Upper lobe of left lung (tissue), 6 donors: Measurements from ENCODE around the gene INTU. TPM values are rescaled to one million over a fixed set of nuclear protein-coding genes. Genes with fewer than 3 reads are reported as not detected.
A peak's percentile ranks its signal among the peaks of the same experiment; 100 is the strongest.
"Not testable (repeated sequence)": the region's sequence is repeated elsewhere in the genome, so short reads cannot be mapped to it uniquely, and the experiment has no call there.

Experiments used
- ATAC-seq, 2 donors: fragments of 200-7000 bp; cut with Tn5 transposase; one replicate each; pipeline ENCODE4 v1.9.1; 2022; ENCODE audit warnings: mild to moderate bottlenecking in 2 of 2, moderate library complexity in 2 of 2; ENCODE audit not compliant: low FRiP score in 2 of 2
- DNase-seq, 2 donors: peaks; one replicate each; pipeline ENCODE4 v3.0.0-alpha.2; 2019 to 2020
- H3K27ac ChIP-seq, 4 donors: fragments of 200-600 bp; sonication (generic); one replicate each; pipeline ENCODE4 v1.5.1; 2016 to 2019
- H3K27me3 ChIP-seq, 4 donors: fragments of 200-600 bp; sonication (generic); one replicate each; pipeline ENCODE4 v1.5.1; 2017 to 2019
- H3K36me3 ChIP-seq, 4 donors: fragments of 200-600 bp; sonication (generic); one replicate each; pipeline ENCODE4 v1.5.1; 2016 to 2019
- H3K4me1 ChIP-seq, 4 donors: fragments of 200-600 bp; sonication (generic); one replicate each; pipeline ENCODE4 v1.5.1; 2018 to 2019
- H3K4me3 ChIP-seq, 4 donors: fragments of 200-600 bp; sonication (generic); one replicate each; pipeline ENCODE4 v1.5.1; 2017 to 2019; ENCODE audit warnings: mild to moderate bottlenecking in 2 of 4, moderate library complexity in 1 of 4
- H3K9me3 ChIP-seq, 4 donors: fragments of 200-600 bp; sonication (generic); one replicate each; pipeline ENCODE4 v1.5.1; 2018 to 2019
- CTCF ChIP-seq, 6 experiments: fragments of 450-650 bp in 4 of 6; fragments of 200-600 bp in 2 of 6; sonication (generic) in 2 of 6; IDR thresholded peaks; one replicate each; pipeline ENCODE4 v1.5.1; 2016 to 2019; ENCODE audit warnings: antibody characterized with exemption in 6 of 6
- EP300 ChIP-seq, 4 donors: sonication (generic); formaldehyde crosslinking; IDR thresholded peaks; one replicate each; pipeline ENCODE4 v1.5.1; 2017; ENCODE audit warnings: antibody characterized with exemption in 4 of 4, control low read depth in 2 of 4
- POLR2A ChIP-seq, 4 donors: fragments of 450-650 bp; IDR thresholded peaks; one replicate each; pipeline ENCODE4 v1.5.1; 2016 to 2017; ENCODE audit warnings: antibody characterized with exemption in 4 of 4, mild to moderate bottlenecking in 2 of 4
- POLR2AphosphoS5 ChIP-seq, 2 donors: sonication (generic); formaldehyde crosslinking; IDR thresholded peaks; one replicate each; pipeline ENCODE4 v1.5.1; 2017; ENCODE audit warnings: antibody characterized with exemption in 2 of 2
- WGBS, 2 donors: methylation state at CpG; one replicate each; pipeline ENCODE4 v1.1.5; 2017 to 2018; 5-methylcytosine and 5-hydroxymethylcytosine counted together
- total RNA-seq, 6 donors: library from RNA; depleted of rRNA in 4 of 6; stranded (reverse); fragments of >200 nt in 4 of 6; gene quantifications; one replicate each; pipeline versions ENCODE4 v1.1.0 to v1.2.1, GENCODE V29; 2016 to 2021
- donor health status: DM: no; HTN: no; CAD: no; lungs with moderate emphysema.
- donor health status: DM: no; HTN: yes; CAD: no; lungs with severe emphysema.

Gene INTU
- total RNA-seq, 6 donors from 2014 or later: 5.1 to 16.8 (median 9.9) TPM

- H3K4me3 ChIP-seq: no peak overlapping the region
- no peaks in the 10 kb centered on the region for H3K9me3 ChIP-seq
- peaks cover 4 to 30% (median 13%) of the 10 kb centered on the region in 4 donors for H3K4me1 ChIP-seq
- H3K27me3 ChIP-seq: no peaks in the 10 kb centered on the region
- no peaks in the 10 kb centered on the region for H3K36me3 ChIP-seq
- 75 to 82% methylated on average over 3 of the region's 3 CpGs for WGBS, 2 donors
- TF ChIP-seq EP300 (IDR thresholded peaks at IDR 0.05) (no peak), CTCF (IDR thresholded peaks at IDR 0.05) (no peak), POLR2A (IDR thresholded peaks at IDR 0.05) (no peak), POLR2AphosphoS5 (IDR thresholded peaks at IDR 0.05) (no peak)
- H3K27ac ChIP-seq: no peak overlapping the region
- DNase-seq: no peak
- ATAC-seq: no peak
Observed at GRCh38 chr4:127634181-127634580, 1.4 kb downstream of the INTU start.

- H3K27ac ChIP-seq: no peak overlapping the region
- H3K4me3 ChIP-seq: no peak overlapping the region
- DNase-seq: no peak
- H3K36me3 ChIP-seq: peaks cover 0 to 7% (median 0%) of the 10 kb centered on the region in 4 donors
- no peaks in the 10 kb centered on the region for H3K9me3 ChIP-seq
- no peaks in the 10 kb centered on the region for H3K4me1 ChIP-seq
- no peaks in the 10 kb centered on the region for H3K27me3 ChIP-seq
- ATAC-seq: peak in 1 of 2 donors; percentile 68
- WGBS, 2 donors: 80 to 84% methylated on average over 4 of the region's 4 CpGs
- TF ChIP-seq POLR2A (IDR thresholded peaks at IDR 0.05): no peak
- TF ChIP-seq EP300 (IDR thresholded peaks at IDR 0.05): no peak
- no peak for TF ChIP-seq CTCF (IDR thresholded peaks at IDR 0.05)
- no peak for TF ChIP-seq POLR2AphosphoS5 (IDR thresholded peaks at IDR 0.05)
Observed at GRCh38 chr4:127641524-127641923, 8.8 kb downstream of the INTU start.

GRCh38 chr4:127642169-127642568 is 9.4 kb downstream of the INTU start:
- Histone ChIP-seq H3K36me3 (peaks cover 0 to 7% (median 0%) of the 10 kb centered on the region in 4 donors), H3K4me1 (no peaks in the 10 kb centered on the region), H3K9me3 (no peaks in the 10 kb centered on the region), H3K27ac (no peak overlapping the region), H3K27me3 (no peaks in the 10 kb centered on the region), H3K4me3 (no peak overlapping the region)
- no peak for ATAC-seq
- no peak for DNase-seq
- TF ChIP-seq POLR2A (IDR thresholded peaks at IDR 0.05) (no peak), EP300 (IDR thresholded peaks at IDR 0.05) (no peak), POLR2AphosphoS5 (IDR thresholded peaks at IDR 0.05) (no peak), CTCF (IDR thresholded peaks at IDR 0.05) (no peak)

GRCh38 chr4:127643791-127644190 is 11.0 kb downstream of the INTU start:
- no peak overlapping the region for H3K27ac ChIP-seq
- no peak for ATAC-seq
- WGBS, 2 donors: 85 to 86% methylated on average over 4 of the region's 4 CpGs
- H3K4me1 ChIP-seq: no peaks in the 10 kb centered on the region
- no peak overlapping the region for H3K4me3 ChIP-seq
- H3K27me3 ChIP-seq: no peaks in the 10 kb centered on the region
- TF ChIP-seq EP300 (IDR thresholded peaks at IDR 0.05) (no peak), POLR2AphosphoS5 (IDR thresholded peaks at IDR 0.05) (no peak), CTCF (IDR thresholded peaks at IDR 0.05) (no peak), POLR2A (IDR thresholded peaks at IDR 0.05) (no peak)
- DNase-seq: no peak
- no peaks in the 10 kb centered on the region for H3K9me3 ChIP-seq
- H3K36me3 ChIP-seq: peaks cover 0 to 7% (median 0%) of the 10 kb centered on the region in 4 donors

GRCh38 chr4:127648061-127648460 is 15.3 kb downstream of the INTU start:
- 75 to 86% methylated on average over 3 of the region's 3 CpGs for WGBS, 2 donors
- H3K4me3 ChIP-seq: no peak overlapping the region
- no peaks in the 10 kb centered on the region for H3K27me3 ChIP-seq
- no peak overlapping the region for H3K27ac ChIP-seq
- TF ChIP-seq EP300 (IDR thresholded peaks at IDR 0.05) (no peak), CTCF (IDR thresholded peaks at IDR 0.05) (no peak)
- no peak for ATAC-seq
- DNase-seq: no peak
- H3K4me1 ChIP-seq: no peaks in the 10 kb centered on the region
- H3K9me3 ChIP-seq: no peaks in the 10 kb centered on the region
- peaks cover 0 to 7% (median 0%) of the 10 kb centered on the region in 4 donors for H3K36me3 ChIP-seq

- peak in 1 of 2 donors; percentile 6 for DNase-seq
- not testable (repeated sequence) for H3K4me3 ChIP-seq, H3K27me3 ChIP-seq, H3K27ac ChIP-seq, H3K4me1 ChIP-seq, ATAC-seq, H3K9me3 ChIP-seq, H3K36me3 ChIP-seq
- 96 to 100% methylated on average over 3 to 8 of the region's 17 CpGs for WGBS, 2 donors
Observed at GRCh38 chr4:127655590-127655989, 22.8 kb downstream of the INTU start.
